ENCODE results near the gene MGMT.

Gene MGMT

DNA sequence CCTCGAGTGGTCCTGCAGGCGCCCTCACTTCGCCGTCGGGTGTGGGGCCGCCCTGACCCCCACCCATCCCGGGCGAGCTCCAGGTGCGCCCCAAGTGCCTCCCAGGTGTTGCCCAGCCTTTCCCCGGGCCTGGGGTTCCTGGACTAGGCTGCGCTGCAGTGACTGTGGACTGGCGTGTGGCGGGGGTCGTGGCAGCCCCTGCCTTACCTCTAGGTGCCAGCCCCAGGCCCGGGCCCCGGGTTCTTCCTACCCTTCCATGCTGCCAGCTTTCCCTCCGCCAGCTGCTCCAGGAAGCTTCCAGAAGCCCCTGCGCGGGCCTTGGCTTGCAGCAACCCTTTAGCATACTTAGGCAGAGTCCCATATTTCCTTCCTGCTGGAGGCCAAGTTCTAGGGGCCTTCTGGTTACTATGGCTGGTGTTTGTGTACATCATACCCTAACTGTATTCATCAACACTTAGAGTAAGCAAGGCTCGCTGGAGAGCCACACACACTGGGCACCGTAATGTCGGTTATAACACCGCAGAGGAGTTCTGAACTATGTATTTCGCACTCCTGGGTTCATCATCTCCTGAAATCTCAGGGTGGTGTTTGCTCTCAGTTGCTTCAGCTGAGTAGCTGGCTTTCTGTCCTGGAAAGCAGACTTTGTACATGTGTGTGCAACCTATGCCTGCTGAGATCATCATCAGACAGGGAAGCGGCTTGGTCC is 471 bp downstream of the MGMT start:
- Histone ChIP-seq H3K9ac (ENCODE audit: insufficient read length, low read depth) (peak overlapping the region; percentile 72), H3K27me3 (ENCODE audit: insufficient read depth, insufficient read length) (no peaks in the 10 kb centered on the region), H3K36me3 (ENCODE audit: insufficient read depth, insufficient read length, low read length) (no peaks in the 10 kb centered on the region), H3K4me3 (ENCODE audit: insufficient read length, low read depth) (peak overlapping the region; percentile 43), H3K9me3 (ENCODE audit: insufficient read depth, low read length) (no peaks in the 10 kb centered on the region), H3K4me1 (ENCODE audit: insufficient read depth, insufficient read length) (no peaks in the 10 kb centered on the region)
- DNase-seq (ENCODE audit: low read depth, low spot score): no peak
- TF ChIP-seq ZNF274 (IDR thresholded peaks at IDR 0.05; ENCODE audit: low read depth, low read length) (no peak), YY1 (IDR thresholded peaks at IDR 0.05; ENCODE audit: insufficient read depth, insufficient read length) (no peak), SUZ12 (IDR thresholded peaks at IDR 0.05; ENCODE audit: extremely low read depth, insufficient read depth, insufficient read length) (no peak)

DNA sequence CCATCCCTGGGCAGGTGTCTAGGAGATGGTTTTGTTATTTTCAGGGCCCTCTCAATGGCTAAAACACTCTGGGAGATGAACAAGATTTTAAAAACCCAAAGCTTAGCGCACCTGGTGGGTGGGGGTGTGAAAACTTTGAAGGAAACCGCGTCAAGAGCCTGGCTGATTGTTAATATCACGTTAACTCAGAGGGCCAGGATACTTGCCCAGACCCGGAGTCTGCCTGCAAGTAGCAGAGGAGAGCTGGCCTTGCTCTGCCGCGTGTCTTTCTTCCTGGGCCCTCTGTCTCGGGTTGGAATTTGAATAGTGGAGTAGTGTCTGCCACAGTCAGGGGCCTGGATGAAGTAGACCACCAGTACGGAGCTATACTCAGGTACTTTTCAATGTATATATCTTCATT is 1.1 kb downstream of the MGMT start:
- H3K4me3 ChIP-seq (ENCODE audit: insufficient read length, low read depth): no peak overlapping the region
- no peaks in the 10 kb centered on the region for H3K36me3 ChIP-seq (ENCODE audit: insufficient read depth, insufficient read length, low read length)
- no peaks in the 10 kb centered on the region for H3K27me3 ChIP-seq (ENCODE audit: insufficient read depth, insufficient read length)
- H3K4me1 ChIP-seq (ENCODE audit: insufficient read depth, insufficient read length): peaks cover 2% of the 10 kb centered on the region
- TF ChIP-seq ZNF274 (IDR thresholded peaks at IDR 0.05; ENCODE audit: low read depth, low read length): no peak
- no peak for TF ChIP-seq YY1 (IDR thresholded peaks at IDR 0.05; ENCODE audit: insufficient read depth, insufficient read length)
- TF ChIP-seq SUZ12 (IDR thresholded peaks at IDR 0.05; ENCODE audit: extremely low read depth, insufficient read depth, insufficient read length): no peak
- no peak for DNase-seq (ENCODE audit: low read depth, low spot score)
- H3K9ac ChIP-seq (ENCODE audit: insufficient read length, low read depth): no peak overlapping the region
- no peaks in the 10 kb centered on the region for H3K9me3 ChIP-seq (ENCODE audit: insufficient read depth, low read length)

DNA sequence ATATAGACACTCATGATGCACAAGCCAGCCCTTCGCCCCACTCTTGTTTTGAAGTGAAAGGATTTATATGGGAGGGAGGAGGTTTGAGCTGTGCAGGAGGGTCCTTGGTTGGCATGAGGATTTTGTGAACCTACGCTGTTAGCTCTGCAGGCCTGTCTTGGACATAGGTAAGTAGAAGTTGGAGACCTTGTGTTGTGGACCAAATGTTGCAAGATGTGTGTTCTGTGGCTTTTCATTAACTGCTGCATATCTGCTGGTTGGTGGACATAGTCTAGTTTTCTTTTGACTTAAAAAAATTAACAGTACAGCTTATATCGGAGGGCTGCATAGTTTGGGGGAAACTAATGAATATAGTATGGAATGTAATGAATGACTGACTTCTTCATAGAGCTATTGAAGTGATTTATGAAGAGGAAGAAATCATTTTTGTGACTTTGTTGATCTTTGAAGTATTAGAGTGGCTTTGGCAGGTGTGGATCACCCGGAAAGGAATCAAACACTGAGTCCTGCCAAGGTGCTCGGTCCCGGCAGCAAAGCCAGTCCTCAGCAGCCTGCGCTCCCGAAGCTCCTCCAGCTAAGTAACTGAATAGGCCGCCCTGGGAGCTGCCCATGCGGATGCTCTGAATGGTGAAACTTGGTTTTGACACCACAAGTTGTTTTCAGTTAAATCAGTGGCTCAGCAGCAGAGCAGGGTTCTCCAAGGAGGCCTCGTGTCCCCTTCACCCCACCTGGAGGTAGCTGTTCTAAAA is 3.2 kb downstream of the MGMT start:
- Histone ChIP-seq H3K4me1 (ENCODE audit: insufficient read depth, insufficient read length) (peaks cover 2% of the 10 kb centered on the region), H3K36me3 (ENCODE audit: insufficient read depth, insufficient read length, low read length) (no peaks in the 10 kb centered on the region), H3K4me3 (ENCODE audit: insufficient read length, low read depth) (no peak overlapping the region), H3K9me3 (ENCODE audit: insufficient read depth, low read length) (no peaks in the 10 kb centered on the region), H3K9ac (ENCODE audit: insufficient read length, low read depth) (no peak overlapping the region), H3K27me3 (ENCODE audit: insufficient read depth, insufficient read length) (no peaks in the 10 kb centered on the region)
- TF ChIP-seq ZNF274 (IDR thresholded peaks at IDR 0.05; ENCODE audit: low read depth, low read length): no peak
- TF ChIP-seq SUZ12 (IDR thresholded peaks at IDR 0.05; ENCODE audit: extremely low read depth, insufficient read depth, insufficient read length): no peak
- no peak for TF ChIP-seq YY1 (IDR thresholded peaks at IDR 0.05; ENCODE audit: insufficient read depth, insufficient read length)
- no peak for DNase-seq (ENCODE audit: low read depth, low spot score)

DNA sequence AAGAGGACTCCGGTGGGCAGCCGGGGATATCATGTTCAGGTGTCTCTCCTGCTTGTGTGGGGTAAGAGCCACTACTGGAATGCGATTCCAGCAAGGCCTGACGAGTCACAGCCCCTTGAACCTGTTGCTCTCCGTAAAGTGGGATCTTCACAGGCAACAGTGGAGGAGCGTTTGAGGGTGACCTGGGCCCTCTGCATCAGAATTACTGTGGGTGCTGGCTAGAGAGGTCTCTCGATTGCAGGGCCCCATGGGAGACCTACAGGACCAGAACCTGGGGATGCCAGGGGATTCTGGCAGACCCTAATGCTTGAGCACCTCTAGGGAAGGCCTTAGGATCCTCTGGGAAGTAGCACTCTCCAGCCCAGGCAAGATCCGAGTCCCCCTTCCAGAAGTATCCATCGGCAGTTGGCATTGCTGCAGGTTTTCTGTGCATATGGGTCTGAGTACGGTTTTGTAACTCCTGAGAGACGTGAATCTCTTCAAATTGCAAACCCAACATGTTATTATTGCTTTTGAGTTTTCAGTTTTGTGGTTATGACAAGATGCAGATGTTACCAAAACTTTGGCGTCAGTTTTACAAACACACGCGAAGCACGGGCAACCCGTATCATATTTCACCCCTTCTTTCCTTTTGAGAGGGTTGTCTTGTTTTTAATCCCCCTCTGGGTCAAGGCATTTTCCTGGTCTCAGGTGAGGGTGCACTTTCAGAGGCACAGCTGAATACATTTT is 4.6 kb downstream of the MGMT start:
- DNase-seq (ENCODE audit: low read depth, low spot score): no peak
- Histone ChIP-seq H3K36me3 (ENCODE audit: insufficient read depth, insufficient read length, low read length) (no peaks in the 10 kb centered on the region), H3K9me3 (ENCODE audit: insufficient read depth, low read length) (no peaks in the 10 kb centered on the region), H3K4me1 (ENCODE audit: insufficient read depth, insufficient read length) (peaks cover 2% of the 10 kb centered on the region), H3K27me3 (ENCODE audit: insufficient read depth, insufficient read length) (no peaks in the 10 kb centered on the region), H3K9ac (ENCODE audit: insufficient read length, low read depth) (no peak overlapping the region), H3K4me3 (ENCODE audit: insufficient read length, low read depth) (no peak overlapping the region)
- TF ChIP-seq ZNF274 (IDR thresholded peaks at IDR 0.05; ENCODE audit: low read depth, low read length) (no peak), YY1 (IDR thresholded peaks at IDR 0.05; ENCODE audit: insufficient read depth, insufficient read length) (no peak), SUZ12 (IDR thresholded peaks at IDR 0.05; ENCODE audit: extremely low read depth, insufficient read depth, insufficient read length) (no peak)

DNA sequence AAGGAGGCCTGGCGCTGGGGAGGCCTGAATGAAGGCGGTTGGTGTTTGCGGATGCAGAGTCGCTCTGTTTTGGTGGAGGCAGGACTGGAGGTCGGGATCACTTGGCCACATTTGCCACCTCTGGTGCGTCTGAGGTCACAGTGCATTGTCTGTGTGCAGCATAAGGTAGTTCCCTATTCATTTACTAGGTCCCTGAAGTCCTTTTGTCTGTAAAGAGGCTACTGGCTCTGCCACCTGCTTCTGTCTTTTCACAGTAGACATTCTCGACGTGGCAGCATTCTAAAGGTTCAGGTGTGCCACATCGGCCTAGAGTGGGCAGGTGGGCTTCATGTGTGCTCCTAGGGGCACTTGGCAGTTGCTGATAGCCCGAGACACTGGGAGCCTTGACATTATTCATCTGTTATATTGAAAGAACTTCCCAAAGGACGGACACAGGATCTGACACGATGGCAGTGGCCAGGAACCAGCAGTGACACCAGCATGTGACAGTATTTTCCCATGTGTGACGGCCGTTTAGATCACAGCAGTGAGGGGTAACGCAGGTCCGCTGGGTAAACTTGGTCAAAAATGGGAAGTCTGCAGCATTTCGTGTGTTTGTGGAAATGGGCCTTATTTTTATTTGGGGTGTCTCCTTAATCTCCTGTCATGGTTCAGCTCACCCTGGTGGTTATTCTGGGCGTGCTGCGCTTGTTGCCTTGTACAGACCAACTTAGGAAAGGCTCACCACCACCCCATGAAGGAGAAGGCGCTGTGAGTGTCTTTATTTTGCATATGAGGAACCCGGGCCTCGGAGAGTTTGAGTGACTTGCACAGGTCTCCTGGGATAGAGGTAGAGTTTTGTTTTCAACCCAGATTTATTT is 5.9 kb downstream of the MGMT start:
- Histone ChIP-seq H3K9me3 (ENCODE audit: insufficient read depth, low read length) (no peaks in the 10 kb centered on the region), H3K36me3 (ENCODE audit: insufficient read depth, insufficient read length, low read length) (no peaks in the 10 kb centered on the region), H3K4me3 (ENCODE audit: insufficient read length, low read depth) (no peak overlapping the region), H3K27me3 (ENCODE audit: insufficient read depth, insufficient read length) (no peaks in the 10 kb centered on the region), H3K4me1 (ENCODE audit: insufficient read depth, insufficient read length) (peaks cover 2% of the 10 kb centered on the region), H3K9ac (ENCODE audit: insufficient read length, low read depth) (no peak overlapping the region)
- TF ChIP-seq YY1 (IDR thresholded peaks at IDR 0.05; ENCODE audit: insufficient read depth, insufficient read length) (no peak), ZNF274 (IDR thresholded peaks at IDR 0.05; ENCODE audit: low read depth, low read length) (no peak), SUZ12 (IDR thresholded peaks at IDR 0.05; ENCODE audit: extremely low read depth, insufficient read depth, insufficient read length) (no peak)
- no peak for DNase-seq (ENCODE audit: low read depth, low spot score)

DNA sequence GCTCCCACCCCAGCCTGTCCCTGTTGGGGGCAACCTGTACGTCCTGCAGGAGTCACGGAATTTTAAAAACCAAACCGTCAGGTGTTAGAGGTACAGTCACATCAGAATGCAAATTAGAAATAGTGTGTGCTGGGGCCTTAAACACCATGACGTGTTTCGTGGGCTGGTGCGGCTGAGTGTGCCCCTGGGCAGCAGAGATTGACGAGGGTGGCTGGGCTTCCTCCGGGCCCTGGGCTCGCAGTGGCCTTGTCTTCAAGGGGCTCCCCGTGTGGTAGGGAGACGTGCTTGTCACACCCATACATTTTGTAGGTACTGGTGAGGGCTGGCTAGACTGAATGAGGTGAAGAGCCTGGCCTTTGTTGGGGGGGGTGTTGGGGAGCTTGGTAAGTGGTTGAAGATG is 7.6 kb downstream of the MGMT start:
- no peak for DNase-seq (ENCODE audit: low read depth, low spot score)
- Histone ChIP-seq H3K4me3 (ENCODE audit: insufficient read length, low read depth) (no peak overlapping the region), H3K9me3 (ENCODE audit: insufficient read depth, low read length) (no peaks in the 10 kb centered on the region), H3K27me3 (ENCODE audit: insufficient read depth, insufficient read length) (no peaks in the 10 kb centered on the region), H3K9ac (ENCODE audit: insufficient read length, low read depth) (no peak overlapping the region), H3K4me1 (ENCODE audit: insufficient read depth, insufficient read length) (peaks cover 2% of the 10 kb centered on the region), H3K36me3 (ENCODE audit: insufficient read depth, insufficient read length, low read length) (no peaks in the 10 kb centered on the region)
- TF ChIP-seq SUZ12 (IDR thresholded peaks at IDR 0.05; ENCODE audit: extremely low read depth, insufficient read depth, insufficient read length): no peak
- TF ChIP-seq ZNF274 (IDR thresholded peaks at IDR 0.05; ENCODE audit: low read depth, low read length): no peak
- TF ChIP-seq YY1 (IDR thresholded peaks at IDR 0.05; ENCODE audit: insufficient read depth, insufficient read length): no peak
